Activated naive CD4-positive, alpha-beta T cell treated with Interleukin-2 at 50 U/mL for 16 hours (primary cell): ENCODE data around the gene DNAJB1.
"Not testable (repeated sequence)": the region's sequence is repeated elsewhere in the genome, so short reads cannot be mapped to it uniquely, and the experiment has no call there.

Experiments used
- DNase-seq: peaks from one replicate; pipeline ENCODE4 v3.0.0-alpha.2; 2020

DNAJB1 gene

DNA sequence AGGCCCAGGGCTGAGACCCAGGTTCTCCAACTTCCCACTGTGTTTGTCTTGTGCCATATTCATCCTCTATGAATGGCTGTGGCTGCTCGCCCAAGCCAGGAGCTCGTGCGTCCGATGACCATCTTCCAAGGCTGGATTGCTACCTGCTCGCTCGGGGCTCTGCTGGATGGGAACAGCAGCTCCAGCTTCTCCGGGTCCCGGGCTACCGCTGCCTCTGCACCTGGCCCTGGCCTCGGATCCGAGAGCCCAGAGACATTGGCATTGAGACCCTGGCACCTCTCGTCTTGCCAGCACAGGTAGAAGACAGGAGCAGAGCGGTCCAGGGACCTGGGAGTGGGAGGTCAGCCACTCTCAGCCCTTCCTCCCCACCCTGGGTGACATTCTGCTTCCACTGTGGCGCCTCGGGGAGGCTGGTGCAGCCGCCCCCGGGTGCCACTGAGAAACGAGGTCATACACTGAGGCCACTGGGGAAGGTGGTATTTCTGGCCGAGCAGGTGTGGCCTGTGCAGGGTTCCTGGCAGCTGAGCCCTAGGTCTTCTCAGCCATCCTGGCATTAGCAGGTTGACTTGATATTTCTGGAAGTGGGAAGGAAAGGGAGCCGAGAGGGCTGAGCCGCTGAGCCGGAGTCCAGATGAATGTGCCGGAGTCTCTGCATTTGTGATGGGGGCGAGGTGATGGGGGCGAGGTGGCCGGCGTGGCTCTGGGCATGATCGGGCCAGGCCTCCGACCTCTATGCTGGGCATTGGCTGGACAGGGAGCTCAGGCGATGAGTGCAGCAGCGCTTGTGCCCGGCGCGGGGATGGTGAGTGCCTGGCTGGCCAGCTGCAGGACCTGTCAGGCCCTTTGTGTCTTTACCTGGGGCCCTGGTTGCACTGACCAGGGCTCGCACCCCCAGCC is 35.1 kb upstream of the DNAJB1 start:
- no peak for DNase-seq

GRCh38 chr19:14552006-14552360 is 33.8 kb upstream of the DNAJB1 start:
- DNase-seq: not testable (repeated sequence)

GRCh38 chr19:14551134-14552005 is 33.2 kb upstream of the DNAJB1 start:
- peak; percentile 72 for DNase-seq

- DNase-seq: no peak
These were observed 32.1 kb upstream of the DNAJB1 start for GRCh38 chr19:14550201-14550754.

DNA sequence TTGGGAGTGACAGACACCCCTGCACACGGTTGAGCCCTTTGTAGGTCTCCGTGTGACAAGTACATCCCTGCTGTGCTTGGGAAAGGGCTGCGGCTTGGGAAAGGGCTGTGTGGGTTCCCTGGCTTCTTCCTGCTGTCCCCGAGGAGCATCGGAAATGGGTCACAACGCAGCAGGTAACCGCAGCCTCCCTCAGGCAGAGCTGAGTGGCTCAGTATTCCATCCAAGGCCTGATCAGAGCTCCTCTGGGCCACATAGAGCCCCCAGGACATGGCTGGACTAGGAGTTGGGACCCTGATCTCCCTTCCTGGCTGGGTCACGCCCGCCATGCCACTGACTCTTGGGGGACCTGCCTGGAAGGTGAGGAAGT is 27.5 kb upstream of the DNAJB1 start:
- no peak for DNase-seq

DNA sequence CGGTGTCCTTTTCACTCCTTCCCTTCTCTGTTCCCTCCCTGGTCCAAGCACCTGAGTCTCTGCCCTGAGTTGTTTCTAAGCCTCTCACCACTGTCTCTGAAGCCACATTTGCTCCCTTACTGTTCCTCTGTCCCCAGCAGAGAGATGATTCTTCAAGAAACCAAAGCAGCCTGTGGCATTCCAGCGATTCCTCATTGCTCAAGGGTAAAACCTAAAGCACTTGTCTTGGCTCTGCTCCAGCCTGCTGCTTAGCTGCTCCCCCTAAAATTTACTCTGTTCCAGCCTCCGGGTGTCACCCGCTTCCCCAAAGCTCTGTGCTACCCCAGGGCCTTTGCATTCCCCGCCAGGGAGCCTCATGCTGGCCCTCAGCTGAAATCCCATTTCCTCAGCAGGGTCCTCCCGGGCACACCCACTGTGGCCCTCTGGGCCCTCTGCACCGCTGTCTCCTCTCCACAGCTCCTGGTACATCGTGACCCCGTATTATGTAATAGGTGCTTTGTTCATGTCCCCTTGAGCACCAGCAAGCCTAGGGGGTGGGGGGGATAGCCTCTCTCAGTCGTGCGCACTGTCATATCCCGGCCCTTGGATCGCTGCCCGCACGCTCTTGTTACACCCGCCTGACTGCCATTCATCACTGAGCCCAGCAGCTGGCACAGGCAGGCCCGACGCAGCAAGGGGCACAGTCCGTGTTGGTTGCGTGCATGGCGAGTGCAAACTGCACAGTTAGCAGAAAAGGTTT is 26.9 kb upstream of the DNAJB1 start:
- DNase-seq: no peak

DNA sequence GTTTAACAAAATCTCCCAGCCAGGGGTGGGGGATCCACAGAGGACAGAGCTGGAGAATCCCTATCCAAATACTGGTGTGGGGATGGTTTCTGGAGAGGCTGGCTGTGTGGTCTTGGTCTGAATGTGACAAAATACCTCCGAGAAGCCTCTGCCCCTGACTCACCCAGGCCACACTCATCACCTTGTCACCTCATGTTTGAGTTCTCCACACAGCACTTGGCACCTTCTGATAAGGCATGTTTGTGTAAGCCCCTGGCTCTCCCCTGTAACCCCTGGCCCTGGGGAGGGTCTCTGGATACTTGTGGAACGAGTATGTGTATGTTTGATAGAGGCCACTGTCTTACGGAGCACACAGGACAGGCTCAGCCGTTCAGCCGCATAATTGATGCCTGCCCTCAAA is 25.9 kb upstream of the DNAJB1 start:
- DNase-seq: no peak

GRCh38 chr19:14542711-14543328 is 24.6 kb upstream of the DNAJB1 start:
- no peak for DNase-seq

- not testable (repeated sequence) for DNase-seq
These were observed 23.8 kb upstream of the DNAJB1 start for GRCh38 chr19:14541979-14542378.

DNA sequence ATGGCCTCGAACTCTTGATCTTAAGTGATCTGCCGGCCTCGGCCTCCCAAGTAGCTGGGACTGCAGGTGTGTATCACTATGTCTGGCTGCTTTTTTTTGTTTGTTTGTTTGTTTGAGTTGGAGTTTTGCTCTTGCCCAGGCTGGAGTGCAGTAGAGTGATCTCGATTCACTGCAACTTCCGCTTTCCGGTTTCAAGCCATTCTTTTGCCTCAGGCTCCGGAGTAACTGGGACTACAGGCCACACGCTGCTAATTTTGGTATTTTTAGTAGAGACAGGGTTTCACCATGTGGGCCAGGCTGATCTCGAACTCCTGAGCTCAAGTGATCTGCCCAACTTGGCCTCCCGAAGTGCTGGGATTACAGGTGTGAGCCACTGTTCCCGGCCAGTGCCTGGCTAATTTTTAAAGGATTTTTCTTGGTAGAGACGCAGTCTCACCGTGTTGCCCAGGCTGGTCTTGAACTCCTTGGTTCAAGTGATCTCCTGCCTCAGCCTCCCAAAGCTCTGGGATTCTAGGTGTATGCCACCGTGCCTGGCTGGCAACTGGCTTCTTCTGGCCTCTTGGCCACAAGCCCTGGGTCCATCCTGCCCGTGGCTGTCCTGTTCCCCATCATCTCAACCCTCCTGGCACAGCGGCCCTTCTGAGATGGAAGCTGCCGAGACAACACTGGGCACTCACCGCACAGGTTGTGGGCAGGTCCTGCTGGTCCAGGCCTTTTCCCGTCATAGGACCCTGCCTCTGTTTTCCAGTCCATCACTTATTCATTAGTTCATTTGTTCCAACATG is 22.7 kb upstream of the DNAJB1 start:
- DNase-seq: no peak

DNA sequence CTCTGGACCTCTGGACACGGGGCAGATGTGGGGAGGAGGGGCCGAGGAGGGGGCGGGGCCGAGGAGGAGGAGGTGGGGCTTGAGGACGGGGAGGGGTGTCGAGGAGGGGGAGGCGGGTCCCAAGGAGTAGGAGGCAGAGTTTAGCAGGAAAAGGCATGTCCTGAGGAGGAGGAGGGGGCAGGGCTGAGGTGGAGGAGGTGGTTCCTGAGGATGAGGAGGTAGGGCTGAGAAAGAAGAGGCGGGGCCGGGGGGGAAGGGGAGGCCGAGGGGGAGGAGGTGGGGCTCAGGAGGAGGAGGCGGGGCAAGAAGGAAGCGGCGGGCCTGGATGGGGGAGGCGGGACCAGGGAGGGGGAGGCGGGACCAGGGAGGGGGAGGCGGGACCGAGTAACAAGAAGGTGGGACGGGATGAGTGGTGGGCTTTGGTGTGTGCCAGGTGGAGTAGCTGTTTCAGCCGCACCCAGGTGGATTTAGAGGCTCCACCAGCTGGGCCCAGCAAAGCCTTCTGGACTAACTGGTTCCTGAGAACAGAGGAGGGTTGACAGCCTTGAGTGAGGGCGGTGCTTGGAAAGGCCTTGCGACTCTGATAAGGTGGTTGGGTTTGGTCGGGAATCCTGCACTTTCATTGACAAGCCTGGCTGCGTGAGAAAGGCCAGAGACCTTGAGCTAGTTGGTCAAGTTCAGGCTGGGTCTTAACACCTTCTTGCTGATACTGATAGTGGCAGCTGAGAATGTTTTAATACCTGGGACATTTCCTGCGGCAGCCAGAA is 18.9 kb upstream of the DNAJB1 start:
- peak; percentile 21 for DNase-seq

DNA sequence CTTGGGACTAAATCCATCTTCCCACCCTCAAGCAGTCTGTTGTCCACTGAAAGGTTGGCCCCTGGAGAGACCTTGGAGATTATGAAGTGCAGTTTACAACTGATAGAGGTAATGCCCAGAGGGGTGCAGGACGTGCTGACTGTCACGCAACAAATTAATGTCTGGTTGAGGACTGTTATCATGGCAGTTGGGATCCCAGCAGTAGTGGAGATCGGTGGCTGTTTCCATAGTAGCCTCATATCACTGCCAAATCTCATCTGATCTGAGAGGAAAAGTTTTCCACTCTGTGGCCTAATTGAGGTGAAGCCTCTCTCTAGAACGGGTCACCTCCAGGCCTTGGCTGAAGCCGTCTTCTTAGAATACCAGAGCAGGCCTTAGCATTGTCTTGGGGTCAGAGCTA is 15.3 kb upstream of the DNAJB1 start:
- DNase-seq: no peak

DNA sequence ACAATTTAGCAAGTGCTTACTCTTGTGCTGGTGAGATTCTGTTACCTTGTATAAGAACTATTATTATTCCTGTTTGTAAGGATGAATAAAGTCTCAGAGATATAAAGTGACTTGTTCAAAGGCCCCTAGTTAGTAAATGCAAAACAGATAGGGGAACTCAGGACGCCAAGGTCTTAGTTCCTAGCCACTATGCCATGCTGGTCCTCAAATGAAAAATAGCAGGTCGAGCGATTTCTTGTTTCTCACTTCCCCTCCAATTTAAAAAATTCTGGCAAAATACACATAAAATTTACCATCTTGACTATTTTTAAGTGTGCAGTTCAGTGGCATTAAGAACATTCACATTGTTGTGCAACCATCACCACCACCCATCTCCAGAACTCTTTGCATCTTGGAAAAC is 12.3 kb upstream of the DNAJB1 start:
- DNase-seq: no peak

GRCh38 chr19:14530005-14530348 is 11.8 kb upstream of the DNAJB1 start:
- DNase-seq: no peak

GRCh38 chr19:14529254-14530004 is 11.2 kb upstream of the DNAJB1 start, which contains the start of gene TECR:
TSS of gene TECR (plus strand) at chr19:14529594. CDS start at chr19:14529697, 103 bp downstream.
- peak; percentile 100 for DNase-seq

DNA sequence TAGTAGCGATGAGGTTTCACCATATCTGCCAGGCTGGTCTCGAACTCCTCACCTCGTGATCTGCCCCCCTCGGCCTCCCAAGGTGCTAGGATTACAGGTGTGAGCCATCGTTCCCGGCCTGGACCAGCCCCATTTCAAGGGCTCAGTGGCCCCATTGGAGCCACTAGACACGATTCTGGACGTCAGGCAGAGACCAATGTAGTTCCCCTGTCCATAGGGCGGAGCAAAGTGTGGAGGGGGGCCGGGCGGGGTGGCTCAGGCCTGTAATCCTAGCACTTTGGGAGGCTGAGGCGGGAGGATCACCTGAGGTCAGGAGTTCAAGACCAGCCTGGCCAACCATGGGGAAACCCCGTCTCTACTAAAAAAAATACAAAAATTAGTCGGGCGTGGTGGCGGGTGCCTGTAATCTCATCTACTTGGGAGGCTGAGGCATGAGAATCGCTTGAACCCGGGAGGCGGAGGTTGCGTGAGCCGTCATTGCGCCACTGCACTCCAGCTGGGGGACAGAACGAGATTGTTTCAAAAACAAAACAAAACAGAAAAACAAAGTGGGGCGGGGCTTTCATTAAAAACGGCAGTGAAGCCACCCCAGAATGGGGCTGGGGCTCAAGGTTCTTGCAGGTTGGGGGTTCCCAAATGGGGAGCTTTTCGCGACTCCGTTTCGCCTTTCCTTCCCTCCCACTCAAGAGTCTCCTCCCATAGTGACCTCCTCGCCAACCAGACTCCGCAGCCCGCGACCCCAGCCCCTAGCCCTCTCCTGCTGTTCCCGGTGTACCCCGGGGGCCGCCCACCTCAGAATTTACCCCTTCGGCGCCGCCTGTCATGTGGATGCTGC is 10.4 kb upstream of the DNAJB1 start:
- DNase-seq: no peak

GRCh38 chr19:14526423-14526822 is 8.2 kb upstream of the DNAJB1 start:
- no peak for DNase-seq

GRCh38 chr19:14525729-14526128 is 7.5 kb upstream of the DNAJB1 start:
- DNase-seq: no peak

DNA sequence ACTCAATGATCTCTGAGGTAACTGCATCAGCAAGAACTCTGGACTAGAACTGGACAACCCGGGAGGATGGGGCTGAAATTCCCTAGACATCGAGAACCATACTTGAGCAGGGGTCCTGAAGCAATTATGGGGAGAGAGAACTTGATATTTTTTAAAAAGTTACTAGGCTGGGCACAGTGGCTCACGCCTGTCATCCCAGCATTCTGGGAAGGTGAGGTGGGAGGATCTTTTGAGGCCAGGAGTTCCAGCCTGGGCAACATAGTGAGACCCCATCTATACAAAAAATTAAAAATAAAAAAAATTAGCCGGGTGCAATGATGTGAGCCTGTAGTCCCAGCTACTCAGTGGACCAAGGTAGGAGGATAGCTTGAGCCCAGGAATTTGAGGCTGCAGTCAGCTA is 2.3 kb upstream of the DNAJB1 start:
- DNase-seq: no peak
